Activated T-cell treated with anti-CD3 and anti-CD28 coated beads, Interleukin-2, amount 50 U/mL, for 48 hours (primary cell): Measurements from ENCODE around the gene LYSMD2.

Experiments
- DNase-seq, 2 experiments: peaks; one replicate each; pipeline ENCODE4 v3.0.0-alpha.2; 2020

Gene LYSMD2

DNA sequence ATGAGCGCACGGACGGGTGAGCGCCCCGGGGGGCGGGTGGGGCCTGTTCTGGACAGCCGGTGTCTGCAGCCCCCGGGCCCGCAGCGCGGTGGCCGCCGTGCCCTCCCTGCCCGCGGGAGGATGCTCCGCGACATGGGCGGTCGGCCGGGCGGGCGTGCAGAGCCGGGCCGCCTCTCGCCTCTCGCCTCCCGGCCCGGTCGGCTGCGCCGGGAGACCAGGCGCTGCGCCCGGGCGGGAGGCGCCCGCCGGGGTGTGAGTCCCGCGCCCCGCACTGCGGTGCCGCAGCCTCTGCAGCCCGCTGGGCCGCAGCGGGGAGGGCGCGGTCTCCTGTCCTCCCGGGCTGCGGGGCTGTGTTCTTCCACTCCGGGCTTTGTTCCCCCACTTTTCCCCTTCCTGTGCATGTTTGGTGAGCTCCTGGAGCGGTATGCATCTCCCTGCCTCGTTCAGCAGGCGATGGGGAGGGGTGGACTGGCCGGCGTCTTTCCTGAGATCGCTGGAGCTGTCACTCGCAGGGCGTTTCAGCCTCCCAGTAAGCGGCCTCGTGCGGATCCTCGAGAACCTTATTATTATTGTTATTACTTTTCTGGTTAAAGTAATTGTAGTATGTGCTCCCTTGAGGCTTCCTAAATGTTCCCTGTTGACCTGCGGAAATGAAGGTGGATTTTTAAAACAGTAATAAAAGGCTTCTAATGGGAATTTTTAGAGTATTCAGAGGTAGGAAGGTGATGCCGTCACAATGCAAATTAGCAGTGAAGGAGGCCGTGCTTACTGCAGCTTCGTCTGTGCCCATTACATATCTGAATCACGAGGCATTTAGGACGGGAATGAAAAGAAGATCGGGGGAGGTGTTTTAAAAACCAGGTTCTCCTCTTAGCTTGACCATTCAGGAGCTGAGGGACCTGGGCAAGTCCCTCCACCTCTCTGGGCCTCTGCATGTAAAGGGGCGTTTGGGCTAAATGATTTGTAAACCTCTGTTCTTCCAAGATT is 14.5 kb upstream of the LYSMD2 start:
- peak; percentile 40 to 53 for DNase-seq

- peak; percentile 55 to 73 for DNase-seq
These were observed 13.6 kb upstream of the LYSMD2 start, which contains the start of gene TMOD2 for GRCh38 chr15:51750792-51751696. Gene TMOD2 (plus strand): TSS chr15:51751597. CDS start chr15:51766442, 14,845 bp downstream.

- no peak for DNase-seq
These were observed 12.7 kb upstream of the LYSMD2 start for GRCh38 chr15:51750186-51750585.

GRCh38 chr15:51749307-51749706 is 11.9 kb upstream of the LYSMD2 start:
- no peak for DNase-seq

- no peak for DNase-seq
These were observed 1.7 kb upstream of the LYSMD2 start for GRCh38 chr15:51739061-51739712.

DNA sequence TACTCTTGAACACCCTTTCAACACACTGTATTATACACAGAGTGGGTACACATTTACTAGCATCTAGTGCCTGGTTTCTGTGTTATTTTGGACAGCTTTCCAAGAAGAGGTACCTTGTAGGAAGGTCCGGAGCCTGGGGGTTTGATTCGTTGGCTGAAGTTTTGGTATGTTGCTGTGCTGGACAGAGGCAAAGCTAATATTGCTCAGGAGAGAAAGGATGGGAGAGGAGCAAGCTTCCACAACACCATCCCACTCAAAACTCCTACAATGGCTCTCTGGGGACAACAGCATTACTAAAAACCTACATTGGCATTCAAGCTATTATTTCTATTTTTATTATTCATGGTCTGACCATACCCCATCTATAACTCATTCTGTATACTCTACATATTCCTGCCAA is 1.1 kb upstream of the LYSMD2 start:
- no peak for DNase-seq

DNA sequence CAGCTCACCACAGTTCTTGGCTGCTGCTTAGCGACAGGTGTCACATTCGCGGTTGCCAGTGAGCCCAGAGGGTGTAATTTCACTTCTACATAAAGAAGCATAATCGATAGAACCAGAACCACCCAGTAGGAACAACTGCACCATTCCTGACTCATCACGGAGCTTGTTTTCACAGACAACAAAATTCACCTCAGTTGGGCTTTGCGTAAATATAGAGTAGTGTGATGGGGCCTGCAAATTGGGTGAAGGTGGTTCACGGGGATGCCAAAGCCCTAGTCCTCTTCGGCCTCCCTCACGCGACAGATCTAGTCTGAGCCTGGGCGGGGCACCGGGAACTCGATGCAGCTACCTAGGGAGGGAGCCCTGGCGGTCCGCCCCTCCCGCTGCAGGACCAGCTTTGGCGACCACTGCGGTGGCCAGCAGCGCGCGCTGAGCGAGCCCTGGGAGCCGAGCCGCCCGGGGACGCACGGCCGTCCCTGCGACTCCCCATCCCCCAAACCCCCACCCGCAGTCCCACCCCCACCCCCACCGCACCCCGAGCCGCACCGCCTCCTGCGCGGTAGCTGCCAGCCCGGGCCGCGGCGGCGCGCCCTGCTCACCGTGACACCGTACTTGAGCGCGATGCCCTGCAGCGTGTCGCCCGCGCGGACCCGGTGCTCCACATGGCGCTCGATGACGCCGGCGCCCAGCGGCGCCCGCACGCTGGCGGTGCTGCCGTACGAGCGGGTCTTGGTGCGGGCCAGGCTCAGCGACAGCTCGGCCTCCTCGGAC is 519 bp downstream of the LYSMD2 start:
- peak; percentile 74 to 78 for DNase-seq

DNA sequence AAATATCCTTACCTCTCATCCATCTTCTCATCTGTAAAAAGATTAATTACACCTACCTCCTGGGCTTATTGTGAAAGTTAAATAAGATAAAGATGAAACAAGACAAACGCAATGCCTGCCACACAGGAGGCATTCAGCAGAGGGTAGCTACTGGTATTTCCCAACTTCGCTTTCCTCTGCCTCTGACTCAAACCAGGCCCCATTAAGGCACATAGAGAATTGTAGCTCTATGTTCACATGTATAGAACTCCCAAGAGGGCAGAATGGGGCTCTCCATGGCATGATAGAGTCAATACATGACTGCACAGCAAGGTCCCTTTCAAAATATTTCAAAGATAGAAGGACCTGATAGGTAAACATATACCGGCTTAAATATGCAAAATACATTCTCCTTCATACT is 1.4 kb downstream of the LYSMD2 start:
- peak in 1 of 2 experiments; percentile 26 for DNase-seq

- peak in 1 of 2 experiments; percentile 25 for DNase-seq
These were observed 2.0 kb downstream of the LYSMD2 start for GRCh38 chr15:51735228-51736010.

- no peak for DNase-seq
These were observed 4.8 kb downstream of the LYSMD2 start for GRCh38 chr15:51732646-51733045.

DNA sequence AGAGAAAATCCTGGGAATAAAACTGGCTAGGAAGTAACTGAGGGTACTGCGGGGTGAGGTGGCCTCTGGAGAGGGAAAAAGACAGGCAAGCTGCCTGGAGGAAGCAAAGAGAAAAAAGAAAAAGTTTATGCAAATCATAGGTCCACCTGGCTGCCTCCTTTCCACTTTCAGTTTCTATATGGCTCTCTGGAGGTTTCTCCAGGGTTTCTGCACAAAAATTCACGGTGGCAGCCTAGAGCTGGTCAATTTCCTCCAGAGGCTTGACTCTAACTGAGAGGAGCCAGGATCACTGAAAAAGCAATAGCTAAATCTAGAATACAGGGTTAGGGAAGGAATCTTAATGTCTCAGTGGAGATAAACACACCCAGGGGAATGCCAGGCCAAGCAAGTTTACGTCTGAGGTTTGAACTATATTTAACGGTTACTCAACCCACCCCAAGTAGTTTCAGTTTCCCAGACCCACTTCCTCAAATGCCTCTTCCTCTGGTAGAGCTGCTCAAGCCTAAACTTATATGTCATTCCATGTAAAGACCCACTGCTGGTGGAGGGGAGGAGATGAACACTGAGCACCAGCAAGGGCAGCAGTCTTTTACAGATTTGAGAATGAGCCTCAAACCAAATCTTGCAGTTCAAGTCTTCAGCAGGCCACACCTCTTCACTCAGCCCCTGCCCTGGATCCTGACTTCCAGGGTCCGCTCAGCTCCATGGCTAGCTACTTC is 5.7 kb downstream of the LYSMD2 start:
- DNase-seq = peak; percentile 45 to 46

DNA sequence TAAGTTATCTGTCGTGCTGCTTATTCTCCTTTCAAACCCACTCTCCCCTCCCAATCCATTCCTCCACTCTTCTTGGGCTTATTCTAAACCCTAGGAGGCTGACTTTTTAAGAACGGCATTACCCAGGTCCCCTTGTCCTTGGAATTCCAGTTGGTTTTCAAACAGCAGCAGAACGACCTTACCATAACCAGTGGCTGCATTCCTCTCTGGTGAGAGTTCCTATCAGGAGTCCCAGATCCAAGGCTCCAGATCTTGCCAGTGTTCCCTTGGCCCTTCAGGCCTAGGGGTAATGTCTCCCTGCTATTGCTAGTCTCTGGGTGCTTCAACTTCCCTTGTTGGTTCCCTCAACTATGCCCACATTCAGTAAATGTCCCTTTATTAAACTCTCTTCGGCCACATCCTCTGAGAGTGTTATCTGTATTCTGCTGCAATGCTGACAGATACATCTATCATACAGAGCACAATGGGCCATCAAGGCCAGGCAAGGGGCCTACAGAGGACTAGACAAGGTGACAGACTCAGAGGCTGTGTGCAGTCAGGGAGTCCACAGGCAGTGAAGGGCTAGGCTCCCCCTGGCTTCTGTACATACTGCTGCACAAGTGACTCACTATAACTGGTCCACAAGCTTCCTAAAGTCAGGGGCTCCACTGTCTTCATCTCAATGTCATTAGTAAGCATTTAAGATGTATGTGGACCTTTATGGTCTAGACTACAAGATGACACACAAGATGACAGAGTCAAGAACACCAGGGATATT is 10.1 kb downstream of the LYSMD2 start:
- DNase-seq = no peak

DNA sequence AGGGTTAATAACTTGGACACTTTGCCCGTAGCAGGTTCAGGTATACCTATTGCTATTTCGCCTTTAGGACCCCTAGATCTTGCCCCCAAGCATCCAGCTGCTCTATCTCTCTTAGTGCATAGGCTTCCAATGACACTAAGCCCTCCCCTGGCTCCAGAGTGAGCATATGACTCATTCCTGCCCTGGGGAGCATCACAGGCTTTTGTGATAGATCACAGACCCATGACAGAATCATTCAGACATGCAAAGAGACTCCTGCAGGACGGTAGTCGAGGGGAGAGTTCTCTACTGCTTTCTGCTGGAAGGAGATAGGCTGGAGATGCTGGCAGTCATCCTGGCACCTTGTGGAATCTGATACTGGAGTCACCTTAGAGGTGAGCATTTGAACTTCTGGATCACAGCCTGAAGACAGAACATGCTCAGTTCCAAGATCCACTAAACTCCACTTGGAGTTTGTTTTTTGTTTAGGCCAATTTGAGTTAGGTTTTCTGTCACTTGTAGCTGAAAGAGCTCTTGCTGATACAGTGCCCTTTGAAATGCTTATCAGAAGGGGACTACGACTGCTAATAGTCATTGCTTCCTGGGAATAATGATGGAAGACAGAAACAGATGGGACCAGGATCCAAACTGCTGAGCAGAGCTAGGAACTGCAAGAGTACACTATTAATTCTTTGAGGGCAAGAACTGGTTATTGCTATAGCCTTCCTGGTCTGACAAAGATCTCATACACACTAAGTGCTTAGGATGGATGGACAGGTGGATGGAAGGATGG is 11.0 kb downstream of the LYSMD2 start:
- peak; percentile 46 to 54 for DNase-seq

GRCh38 chr15:51724673-51725072 is 12.8 kb downstream of the LYSMD2 start:
- DNase-seq = no peak

- DNase-seq = no peak
These were observed 13.3 kb downstream of the LYSMD2 start for GRCh38 chr15:51724199-51724598.

- no peak for DNase-seq
These were observed 16.1 kb downstream of the LYSMD2 start for GRCh38 chr15:51721199-51721960.

DNA sequence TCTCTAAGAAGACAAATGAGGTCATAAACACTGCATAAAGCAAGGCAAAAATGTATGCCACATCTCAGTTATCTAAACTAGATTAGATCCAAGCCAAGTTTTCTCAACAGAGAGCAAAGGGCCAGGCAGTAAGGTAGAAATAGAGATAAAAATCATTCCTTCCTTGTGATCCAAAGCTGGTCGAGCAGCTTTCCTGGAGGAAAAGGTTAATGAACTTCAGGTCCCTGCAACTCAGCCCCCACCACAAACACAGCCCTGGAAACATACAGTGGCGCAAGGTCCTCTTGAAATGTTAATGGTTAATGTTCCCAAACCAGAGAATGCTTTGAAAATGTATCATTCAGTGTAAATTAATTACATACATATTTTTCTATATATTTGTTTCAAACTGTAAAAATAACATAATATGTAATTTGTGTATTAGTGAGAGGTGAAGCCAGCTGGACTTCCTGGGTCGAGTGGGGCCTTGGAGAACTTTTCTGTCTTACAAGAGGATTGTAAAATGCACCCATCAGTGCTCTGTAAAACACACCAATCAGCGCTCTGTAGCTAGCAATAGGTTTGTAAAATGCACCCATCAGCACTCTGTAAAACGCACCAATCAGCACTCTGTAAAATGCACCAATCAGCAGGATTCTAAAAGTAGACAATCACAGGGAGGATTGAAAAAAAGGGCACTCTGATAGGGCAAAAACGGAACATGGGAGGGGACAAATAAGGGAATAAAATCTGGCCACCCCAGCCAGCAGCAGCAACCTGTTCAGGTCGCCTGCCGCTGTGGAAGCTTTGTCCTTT is 17.1 kb downstream of the LYSMD2 start:
- DNase-seq = no peak
